NCI-H510A (cell line): ENCODE data around the gene PARD3B.

Experiments
- DNase-seq: peaks from one replicate; lab custom pipeline; 2025; lab: John Stamatoyannopoulos, UW

PARD3B gene, protein sequence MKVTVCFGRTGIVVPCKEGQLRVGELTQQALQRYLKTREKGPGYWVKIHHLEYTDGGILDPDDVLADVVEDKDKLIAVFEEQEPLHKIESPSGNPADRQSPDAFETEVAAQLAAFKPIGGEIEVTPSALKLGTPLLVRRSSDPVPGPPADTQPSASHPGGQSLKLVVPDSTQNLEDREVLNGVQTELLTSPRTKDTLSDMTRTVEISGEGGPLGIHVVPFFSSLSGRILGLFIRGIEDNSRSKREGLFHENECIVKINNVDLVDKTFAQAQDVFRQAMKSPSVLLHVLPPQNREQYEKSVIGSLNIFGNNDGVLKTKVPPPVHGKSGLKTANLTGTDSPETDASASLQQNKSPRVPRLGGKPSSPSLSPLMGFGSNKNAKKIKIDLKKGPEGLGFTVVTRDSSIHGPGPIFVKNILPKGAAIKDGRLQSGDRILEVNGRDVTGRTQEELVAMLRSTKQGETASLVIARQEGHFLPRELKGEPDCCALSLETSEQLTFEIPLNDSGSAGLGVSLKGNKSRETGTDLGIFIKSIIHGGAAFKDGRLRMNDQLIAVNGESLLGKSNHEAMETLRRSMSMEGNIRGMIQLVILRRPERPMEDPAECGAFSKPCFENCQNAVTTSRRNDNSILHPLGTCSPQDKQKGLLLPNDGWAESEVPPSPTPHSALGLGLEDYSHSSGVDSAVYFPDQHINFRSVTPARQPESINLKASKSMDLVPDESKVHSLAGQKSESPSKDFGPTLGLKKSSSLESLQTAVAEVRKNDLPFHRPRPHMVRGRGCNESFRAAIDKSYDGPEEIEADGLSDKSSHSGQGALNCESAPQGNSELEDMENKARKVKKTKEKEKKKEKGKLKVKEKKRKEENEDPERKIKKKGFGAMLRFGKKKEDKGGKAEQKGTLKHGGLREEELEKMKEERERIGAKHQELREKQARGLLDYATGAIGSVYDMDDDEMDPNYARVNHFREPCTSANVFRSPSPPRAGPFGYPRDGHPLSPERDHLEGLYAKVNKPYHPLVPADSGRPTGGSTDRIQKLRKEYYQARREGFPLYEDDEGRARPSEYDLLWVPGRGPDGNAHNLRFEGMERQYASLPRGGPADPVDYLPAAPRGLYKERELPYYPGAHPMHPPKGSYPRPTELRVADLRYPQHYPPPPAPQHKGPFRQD (N-terminal part only)

DNA sequence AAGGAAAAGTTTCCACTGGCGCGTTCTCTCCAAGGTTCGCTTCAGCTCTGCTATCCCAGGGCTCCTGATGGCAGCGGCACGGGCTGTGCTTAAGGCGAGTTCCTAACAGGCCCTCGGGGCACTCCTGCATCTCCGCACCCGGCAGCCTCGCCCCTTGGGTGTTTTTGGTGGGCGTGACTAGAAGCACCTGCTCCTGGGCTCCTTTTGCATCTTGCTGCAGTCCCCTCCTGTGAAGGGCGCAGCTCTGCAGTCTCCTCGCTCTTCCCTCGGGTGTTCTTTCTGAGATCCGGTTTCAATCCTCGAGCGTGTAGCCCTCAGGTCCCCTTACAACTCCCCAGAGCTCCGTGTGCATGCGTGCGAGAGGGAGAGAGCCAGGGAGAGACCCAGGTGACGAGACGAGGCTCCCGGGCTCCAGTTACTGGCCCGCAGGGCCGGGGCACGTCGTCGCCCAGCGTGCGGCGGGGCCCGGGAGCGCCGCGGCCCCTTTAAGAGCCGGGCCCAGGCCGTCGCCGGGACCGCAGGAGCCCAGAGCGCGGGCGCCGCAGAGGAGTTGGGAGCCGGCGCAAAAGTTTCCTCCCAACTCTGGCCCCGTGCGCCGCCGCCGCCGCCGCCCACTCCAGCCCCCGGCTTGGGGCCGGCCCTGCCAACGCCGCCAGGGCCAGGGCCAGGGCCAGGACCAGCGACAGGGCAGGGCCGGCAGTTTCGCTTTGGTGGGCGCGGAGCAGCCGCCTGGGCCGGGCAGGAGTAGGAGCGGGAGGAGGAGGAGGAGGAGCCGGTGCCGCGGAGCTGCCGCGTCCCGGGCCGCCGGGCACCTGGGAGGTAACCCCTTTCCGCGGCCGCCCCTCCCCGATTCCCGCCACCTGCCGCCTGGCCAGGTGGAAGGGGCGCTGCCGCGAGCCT lies at the start of gene PARD3B:
PARD3B (plus strand) TSS at position 515 of the 900 bp plus-strand sequence. CDS start 525 bp downstream, outside the sequence.
- DNase-seq, result peak; percentile 82

DNA sequence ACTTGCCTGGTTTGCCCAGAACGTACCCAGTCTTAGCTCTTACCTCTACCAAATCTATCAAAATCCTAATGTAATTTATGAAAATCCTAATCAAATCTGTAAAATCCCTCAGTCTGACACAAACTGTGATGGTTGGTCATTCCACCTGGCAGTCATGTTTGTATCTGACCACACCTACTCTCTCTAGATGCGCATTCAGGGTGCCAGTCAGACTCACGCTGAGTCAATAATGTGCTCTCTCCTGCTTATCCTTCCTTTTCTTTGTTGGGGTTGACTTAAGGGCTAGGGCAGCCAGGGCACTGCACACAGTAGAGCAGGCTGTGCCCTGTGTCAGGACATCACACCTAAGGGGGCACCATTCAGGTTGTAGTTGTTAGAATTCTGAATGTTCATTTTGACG lies 48.5 kb upstream of the PARD3B start:
- no peak for DNase-seq

DNA sequence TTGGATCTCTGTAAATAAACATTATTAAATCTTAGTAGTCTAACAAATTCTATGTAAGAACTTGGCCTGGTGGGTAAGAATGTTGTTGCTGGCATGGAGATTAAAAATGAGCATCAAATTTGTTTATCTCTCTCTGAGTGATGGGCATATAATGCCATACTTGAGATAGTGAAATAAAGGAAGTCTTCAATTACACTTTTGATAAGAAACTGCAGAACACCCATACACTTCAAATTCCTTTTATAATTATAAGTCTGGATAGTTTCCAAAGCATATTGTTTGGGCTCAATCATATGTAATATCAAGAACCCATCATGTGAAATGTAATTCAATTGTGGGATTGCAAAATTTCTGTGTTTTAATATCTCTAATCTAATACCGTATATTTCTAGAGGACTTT lies 47.4 kb upstream of the PARD3B start:
- DNase-seq, result no peak

DNA sequence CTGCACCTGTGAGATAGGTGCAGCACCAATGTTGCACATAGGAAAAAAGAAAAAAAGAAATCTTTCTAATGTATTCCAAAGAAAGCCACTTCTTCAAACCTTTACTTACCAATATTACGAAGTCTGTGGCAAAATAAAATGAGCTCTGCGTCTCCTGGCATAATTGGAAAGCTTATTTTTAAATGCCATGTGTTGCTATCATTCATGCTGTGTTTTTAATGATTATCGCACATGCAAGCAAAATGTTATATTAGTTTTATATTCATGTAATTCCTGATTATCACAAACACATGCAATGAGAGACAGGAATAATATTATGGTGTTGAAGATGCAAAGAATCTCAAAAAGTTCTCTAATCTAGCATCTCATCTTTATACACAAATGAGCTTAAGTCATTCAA lies 47.0 kb upstream of the PARD3B start:
- no peak for DNase-seq

DNA sequence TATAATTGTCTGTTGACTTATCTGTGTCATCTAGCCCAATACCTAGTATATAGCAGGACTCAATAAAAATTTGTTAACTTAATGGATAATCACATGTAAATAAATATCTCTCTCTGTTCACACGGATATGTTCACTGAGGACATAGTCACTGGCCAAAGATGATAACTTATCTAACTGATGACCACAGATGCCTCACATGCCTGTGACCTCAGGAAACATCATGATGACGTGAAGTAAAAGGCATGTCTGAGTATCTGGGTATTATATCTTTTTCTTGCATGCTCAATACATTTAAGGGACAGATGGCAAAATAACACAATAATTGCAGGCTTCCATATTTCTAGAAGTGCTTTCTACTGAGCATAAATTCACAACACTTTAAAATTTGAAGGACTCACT lies 41.4 kb upstream of the PARD3B start:
- DNase-seq, result no peak

DNA sequence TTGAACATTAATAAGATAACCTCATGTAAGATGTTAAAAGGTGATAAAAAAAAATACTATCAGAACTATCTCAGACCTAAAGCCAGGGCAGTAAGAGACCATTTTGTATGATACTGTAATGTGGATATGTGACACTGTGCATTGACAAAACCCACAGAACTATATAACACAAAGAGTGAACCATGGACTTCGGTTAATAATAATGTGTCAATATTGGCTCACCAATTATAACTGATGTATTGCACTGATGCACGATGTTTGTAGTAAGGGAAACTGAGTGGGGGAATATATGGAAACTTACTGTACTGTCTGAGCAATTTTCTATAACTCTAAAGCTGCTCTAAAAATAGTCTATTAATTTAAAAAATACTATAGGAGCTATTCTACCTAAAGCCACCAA lies 40.7 kb upstream of the PARD3B start:
- no peak for DNase-seq

DNA sequence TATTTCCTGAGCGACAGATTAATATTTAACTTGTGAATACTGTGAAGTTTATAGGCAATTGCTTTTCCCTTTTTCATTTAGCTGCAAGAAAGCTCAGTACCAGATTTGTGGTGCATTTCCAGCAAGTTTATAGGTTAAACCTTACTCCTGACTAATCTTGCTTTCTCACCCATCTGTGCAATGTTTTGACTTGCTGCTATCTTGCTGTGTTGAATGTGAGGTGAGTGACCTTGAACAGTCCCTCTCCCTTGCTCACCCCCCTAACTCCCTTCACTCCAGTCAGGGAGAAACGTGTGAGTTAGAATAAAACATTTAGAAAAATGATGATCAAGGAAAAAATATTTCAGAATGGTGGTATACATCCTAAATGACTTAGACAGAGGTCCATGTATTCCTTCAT lies 39.8 kb upstream of the PARD3B start:
- no peak for DNase-seq

DNA sequence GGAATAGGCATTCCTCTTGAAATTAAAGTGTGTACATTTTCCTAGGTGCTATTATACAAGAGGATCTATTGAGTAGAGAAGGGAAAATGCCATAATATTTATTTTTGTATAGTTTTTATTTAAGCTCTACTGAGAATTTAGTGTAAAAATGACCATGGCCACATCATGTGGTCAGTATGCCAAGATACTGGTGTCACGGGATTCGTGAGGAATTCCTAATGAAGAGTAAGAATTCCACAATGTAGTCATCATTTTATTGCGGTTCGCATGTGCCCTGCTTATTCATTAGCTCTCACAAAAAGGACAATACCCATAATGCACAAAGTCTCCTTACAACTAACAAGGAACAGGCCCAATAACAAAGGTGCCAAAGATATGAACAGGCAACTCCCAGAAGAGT lies 39.3 kb upstream of the PARD3B start:
- DNase-seq, result no peak

DNA sequence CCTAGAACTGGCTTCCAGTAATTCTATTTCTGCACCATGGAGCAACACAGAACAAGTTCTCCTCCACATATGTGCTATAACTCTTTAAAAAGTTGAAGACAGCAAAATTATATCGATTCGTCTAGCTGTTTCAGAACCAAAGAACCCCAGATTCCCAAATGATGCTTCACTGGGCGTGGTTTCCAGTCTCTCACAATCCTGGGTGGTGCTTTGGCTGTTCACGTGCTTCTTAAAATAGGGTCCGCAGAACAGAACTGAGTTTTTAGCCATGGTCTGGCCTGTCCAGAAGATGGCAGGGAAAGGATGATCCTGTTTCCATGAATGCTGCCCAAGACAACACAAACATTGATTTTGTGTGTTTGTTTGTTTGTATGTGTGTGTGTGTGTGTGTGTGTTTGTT lies 37.6 kb upstream of the PARD3B start:
- DNase-seq, result no peak

DNA sequence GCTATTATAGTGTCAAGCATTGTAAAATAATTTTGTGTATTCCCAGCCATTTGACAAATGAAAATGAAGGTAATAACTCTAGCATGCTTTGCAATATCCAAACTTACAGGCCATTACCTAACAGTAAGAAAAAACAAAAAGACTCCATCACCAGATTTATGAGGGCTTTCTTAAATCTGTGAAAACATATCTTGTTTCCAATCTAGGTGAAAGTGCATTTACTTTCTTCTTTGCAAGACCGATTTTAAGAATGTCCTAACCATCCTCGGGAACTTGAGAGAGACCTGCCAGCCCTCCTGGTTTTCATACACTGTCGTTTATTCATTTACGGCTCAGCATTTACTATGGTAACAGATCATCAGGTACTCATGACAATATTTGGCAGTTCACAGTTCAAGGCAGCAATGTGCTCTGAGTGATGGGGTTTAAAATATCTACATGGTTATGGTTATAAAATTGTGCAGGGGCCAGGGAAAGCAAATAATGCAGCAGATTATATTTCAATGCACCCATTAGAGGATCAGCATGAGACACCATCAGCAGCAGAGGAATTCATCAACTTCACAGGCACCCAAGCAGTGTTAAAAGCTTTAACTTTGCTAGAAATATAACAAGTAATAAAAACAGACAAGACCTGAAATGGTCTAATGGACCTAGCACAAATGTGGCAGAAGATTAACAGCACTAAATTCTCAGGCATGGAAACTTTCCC lies 34.4 kb upstream of the PARD3B start:
- DNase-seq, result no peak

DNA sequence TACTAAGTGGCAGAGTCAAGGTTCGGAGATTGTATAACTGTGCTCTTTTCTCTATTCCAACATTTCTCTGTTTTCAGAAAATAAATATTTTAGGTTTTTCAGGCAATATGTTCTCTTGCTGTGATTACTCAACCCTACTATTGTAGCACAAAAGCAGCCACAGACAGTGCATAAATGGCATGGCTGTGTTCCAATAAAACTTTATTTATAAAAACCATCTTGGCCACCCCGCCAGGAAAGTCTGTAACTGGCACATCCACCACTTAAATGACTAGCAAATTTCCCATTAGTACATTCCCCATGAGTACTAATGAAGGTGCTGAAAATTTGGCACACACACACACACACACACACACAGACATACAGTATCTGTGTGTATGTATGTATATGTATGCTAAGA lies 30.8 kb upstream of the PARD3B start:
- DNase-seq, result no peak

DNA sequence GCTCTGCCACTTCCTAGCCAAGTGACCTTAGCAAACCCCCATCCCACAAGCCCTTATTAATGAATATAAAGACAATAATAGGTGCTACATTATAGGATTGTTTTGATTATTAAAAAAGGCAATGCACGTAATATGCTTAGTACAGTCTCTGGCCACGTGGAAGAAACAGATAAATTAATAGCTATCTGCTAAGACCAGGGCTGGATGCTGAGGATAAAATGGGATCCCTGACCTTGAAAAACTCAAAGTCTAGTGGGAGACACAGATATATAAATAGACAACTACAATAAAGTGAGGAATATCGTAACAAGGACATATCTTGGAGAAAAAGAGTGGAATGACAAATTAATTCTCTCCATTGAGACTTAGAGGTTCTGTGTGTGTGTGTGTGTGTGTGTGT lies 29.9 kb upstream of the PARD3B start:
- DNase-seq, result no peak

DNA sequence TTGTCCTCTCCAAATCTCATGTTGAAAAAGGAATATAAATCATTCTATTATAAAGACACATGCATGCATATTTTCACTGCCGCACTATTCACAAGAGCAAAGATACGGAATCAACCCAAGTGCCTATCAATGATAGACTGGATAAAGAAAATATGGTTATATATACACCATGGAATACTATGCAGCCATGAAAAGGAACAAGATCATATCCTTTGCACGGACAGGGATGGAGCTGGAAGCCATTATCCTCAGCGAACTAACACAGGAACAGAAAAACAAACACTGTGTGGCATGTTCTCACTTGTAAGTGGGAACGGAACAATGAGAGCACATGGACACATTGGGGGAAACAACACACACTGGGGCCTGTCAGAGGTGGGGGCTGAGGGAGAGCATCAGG lies 28.1 kb upstream of the PARD3B start:
- DNase-seq, result no peak

DNA sequence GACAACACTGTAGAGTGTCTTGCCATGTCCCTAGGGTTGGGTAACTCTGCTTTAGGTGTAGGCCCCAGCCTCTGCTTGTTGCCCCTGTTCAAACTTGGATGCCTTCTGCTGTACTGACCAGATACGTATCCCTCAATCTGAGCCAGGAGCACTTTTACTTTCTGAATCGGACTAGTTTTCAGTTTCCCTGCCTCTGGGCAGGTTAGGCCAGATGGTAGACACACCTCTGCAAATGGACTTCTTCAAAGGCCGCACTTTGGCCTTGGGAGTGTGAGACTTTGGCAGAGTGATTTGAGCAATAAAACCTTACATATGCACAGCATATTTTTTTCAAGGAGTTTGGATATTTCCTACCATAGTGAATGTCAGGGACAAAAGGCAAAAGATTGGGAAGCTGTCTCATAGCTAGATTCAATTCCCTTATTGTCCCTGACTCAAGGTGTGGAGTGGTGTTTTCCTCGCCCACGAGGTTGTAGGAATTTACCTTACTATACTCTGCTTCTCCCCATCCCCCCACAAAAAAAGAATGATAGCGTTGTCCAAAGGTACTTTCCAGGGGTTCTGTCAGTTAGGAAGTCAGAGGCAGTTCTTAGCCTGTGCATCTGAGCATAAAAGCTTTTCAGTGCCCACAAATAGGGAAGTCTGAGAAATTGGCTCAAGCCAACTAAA lies 15.3 kb upstream of the PARD3B start:
- no peak for DNase-seq

DNA sequence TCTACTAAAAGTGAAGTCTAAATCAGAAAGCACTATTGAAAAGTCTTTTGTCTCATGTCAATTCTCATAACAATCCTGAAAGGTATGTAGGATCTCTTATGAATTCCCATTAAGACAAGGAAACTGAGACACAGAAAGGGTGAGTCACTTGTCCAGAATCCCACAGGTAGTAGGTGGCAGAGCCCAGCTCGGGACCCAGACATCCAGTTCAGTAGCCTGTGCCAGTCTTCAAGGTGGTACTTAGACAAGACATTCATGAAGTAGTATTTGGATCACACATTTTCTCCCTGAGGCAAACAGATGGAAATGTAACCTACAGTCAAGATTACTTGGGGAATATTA lies 14.8 kb upstream of the PARD3B start:
- DNase-seq, result no peak

DNA sequence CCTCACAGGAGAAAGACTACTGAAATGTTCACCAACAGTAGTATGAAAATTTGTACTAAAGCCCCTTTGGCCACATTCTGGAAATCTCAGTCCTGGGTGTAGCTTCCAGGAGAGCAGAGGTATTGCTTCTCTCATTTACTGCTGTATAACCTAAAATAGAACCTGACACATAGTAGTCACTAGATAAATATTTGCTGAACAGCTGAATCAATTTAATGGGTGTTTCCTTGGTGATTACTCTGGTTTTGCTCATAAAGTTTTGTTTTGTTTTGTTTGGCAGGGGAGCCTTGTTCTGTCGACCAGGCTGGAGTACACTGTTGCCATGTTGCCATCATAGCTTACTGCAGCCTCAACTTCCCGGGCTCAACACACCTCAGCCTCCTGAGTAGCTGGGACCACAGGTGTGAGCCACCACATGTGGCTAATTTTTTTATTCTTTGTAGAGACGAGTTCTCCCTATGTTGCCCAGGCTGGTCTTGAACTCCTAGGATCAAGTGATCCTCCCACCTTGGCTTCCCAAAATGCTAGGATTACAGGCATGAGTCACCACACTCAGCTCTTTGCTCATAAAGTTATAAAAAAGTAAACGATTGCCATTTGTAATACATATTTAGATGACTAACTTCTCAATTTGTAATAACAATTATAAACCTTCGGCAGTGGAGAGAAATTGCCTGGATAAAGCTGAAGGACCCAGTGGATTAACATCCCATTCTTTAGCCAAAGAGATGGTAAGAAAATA lies 11.5 kb upstream of the PARD3B start:
- no peak for DNase-seq

DNA sequence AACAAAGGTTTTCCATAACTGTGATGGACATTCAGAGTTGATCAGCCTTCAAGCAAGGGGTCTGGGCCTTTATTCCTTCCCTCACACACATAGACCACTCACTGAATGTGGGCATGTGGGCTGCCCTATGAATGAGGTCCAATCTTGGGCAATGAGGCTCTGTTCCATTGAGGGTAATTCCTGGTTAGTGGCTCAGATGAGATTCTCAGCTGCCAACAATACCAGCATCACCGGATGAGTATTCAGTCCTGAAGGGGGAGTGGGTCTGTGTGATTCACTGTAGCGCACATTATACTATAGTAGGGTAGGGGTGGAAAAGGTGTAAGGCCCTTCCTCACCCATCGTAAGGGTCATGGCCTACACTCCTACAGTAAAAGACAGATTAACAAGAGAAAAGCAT lies 9.9 kb upstream of the PARD3B start:
- DNase-seq, result no peak

DNA sequence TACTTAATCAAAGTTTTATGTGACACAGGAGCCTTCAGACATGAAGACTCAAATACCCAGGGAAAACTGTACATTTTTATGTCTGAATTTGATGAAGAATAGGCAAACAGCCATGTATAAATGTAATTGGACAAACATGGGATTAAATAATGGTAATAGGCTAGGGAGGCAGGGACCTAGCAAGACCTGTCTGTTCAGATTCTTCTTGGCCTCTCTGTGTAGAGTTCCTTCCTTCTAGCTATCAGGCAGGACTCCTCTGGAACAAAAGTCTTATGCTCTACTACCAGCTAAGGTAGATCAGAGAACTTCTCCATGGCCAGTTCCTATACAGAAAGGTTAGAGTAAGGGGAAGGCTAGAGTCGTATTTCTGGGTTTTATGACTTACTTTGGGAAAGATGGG lies 9.5 kb upstream of the PARD3B start:
- no peak for DNase-seq

DNA sequence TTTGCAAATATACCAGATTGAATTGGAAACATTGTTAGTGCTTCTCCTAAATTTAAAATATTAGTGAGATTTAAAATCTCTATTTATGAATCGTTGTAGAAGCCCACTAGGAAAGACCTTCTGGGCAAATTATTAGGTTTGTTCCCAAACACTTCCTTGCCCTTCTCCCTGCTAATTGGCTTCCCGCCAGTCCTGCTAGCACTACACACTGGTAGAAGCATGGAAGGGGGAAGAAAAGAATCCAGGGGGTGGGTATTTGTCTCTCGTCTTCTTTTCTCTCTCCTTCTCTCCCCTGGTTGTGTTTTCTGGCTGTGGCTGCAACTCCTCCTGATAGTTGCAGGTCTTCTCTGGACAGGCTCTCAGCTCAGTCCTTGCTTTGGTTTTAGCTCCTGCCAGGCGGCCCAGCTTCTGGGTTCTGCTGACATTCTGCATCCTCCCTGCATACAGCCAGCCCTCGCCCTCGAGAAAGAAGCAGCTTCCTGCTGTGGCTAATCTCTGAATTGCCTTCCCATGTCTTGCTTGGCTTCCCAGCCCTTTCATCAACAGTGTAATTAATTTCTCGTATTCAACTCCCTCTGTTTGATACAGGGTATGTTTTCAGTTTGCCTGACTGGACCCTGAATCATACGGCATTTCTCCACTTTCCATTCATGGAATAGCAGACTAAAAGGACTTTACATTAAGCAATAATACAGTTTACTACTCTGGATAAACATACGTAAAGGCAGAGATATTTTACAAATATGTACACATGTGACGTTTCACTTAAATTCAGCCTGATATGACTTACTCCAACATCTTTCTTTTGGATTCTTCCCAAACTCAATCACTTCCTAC lies 6.9 kb upstream of the PARD3B start:
- DNase-seq, result no peak
